GM08714 (cell line): ENCODE measurements around the gene FMN1.

Experiments
- H3K4me3 ChIP-seq: fragments of 200-500 bp; sonication (Bioruptor generic); 2 replicates; pipeline ENCODE4 v1.5.1; 2014; ENCODE audit warnings: mild to moderate bottlenecking, low read length, inconsistent platforms
- ZNF274 ChIP-seq: IDR thresholded peaks from 2 replicates; pipeline ENCODE4 v1.6.1; 2012; ENCODE audit warnings: mild to moderate bottlenecking, low read depth, low read length

The FMN1 gene

GRCh38 chr15:33109345-33109744 lies 85.2 kb downstream of the FMN1 start:
- no peak overlapping the region for H3K4me3 ChIP-seq
- TF ChIP-seq ZNF274 = no peak

- TF ChIP-seq ZNF274 = no peak
- H3K4me3 ChIP-seq = no peak overlapping the region
These were observed 86.0 kb downstream of the FMN1 start for GRCh38 chr15:33108518-33108917.

DNA sequence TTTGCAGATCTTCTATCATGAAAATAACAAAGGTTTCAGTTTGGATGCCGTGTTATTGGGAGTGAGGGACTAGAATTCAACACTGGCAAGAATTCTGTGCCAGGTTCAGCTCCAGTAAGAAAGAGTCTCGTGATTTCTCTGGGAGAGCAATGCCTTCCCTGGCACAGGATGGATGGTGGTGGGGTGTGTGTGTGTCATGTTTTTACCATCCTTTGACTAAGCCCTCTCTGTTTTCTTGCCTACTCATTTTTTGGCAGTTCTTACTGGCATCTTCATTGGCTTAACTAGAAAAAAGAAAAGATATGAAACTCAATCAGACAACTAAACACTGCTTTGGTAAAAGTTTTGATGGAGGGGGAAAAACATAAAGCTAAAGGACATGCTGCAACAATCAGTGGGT lies 86.6 kb downstream of the FMN1 start:
- no peak overlapping the region for H3K4me3 ChIP-seq
- no peak for TF ChIP-seq ZNF274

DNA sequence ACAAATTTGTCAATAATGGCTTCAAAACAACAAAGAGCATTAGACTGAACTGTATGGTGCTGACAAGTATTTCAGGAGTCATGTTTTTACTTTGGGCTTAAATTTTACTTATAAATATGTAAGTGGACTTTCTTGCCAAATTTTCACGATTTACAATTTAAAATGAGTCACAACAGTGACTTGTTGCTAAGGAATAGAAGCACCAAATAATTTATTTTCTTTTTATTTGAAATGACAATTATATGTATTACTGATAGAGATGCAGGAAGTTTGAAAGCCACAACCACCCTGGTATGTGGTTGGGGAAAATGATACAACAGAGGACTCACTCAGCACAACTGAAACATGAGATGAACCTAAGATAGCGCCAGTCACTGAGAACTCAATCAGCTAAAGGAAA lies 90.3 kb downstream of the FMN1 start:
- TF ChIP-seq ZNF274 = no peak
- no peak overlapping the region for H3K4me3 ChIP-seq

DNA sequence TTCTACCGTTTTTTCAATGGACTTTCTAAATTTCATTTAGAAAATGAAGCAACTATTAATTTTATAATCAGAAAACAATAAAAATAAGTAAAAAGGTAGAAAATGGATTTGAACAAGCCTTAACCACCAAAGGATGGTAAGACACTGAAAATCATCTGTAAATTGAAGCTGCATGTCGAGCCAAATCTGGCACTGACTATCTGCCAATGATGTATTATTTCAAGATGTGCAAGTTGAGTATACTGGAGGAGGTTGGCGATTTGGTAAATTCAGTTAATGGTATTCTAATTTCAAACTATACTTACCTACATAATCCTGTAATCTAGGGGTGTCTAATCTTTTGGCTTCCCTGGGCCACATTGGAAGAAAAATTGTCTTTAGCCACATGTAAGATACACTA lies 93.5 kb downstream of the FMN1 start:
- no peak overlapping the region for H3K4me3 ChIP-seq
- no peak for TF ChIP-seq ZNF274

- TF ChIP-seq ZNF274 = no peak
- H3K4me3 ChIP-seq = no peak overlapping the region
These were observed 94.2 kb downstream of the FMN1 start for GRCh38 chr15:33100314-33100713.

DNA sequence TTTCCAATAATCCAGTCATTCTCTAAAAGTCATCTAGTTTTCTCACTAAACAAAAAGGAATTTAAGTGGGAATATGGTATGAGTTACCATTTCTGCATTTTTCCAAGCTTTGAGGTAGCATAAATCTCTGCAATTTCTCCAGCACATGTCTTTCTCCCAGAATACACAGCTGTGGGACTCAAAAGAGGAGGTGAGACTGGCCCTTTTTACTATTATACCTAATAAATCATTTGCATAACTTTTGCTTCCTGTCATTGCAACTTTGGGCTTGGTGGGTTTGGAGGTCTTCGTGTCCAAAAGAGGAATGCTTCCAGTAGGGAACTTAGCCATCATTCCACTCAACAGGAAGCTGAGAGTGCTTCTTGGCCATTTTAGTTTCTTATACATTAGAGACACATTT lies 94.8 kb downstream of the FMN1 start:
- H3K4me3 ChIP-seq = no peak overlapping the region
- no peak for TF ChIP-seq ZNF274

DNA sequence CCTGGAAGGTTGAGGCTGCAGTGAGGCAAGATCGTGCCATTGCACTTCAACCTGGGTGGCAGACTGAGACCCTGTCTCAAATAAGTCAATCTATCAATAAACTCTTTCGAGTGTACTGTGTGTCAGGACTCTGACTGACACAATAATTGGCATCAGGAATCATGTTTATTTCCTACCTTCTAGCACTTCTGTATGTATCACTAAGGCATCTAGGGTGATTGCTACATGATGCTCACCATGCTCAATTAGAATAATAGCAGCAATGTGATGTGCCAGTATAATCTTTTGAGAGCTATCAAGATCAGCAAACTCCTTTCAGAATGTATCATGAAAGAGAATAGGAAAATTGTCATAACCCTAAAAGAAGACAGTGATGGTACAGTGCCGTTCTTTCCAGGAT lies 95.3 kb downstream of the FMN1 start:
- no peak overlapping the region for H3K4me3 ChIP-seq
- TF ChIP-seq ZNF274 = no peak

GRCh38 chr15:33098094-33099058 lies 96.1 kb downstream of the FMN1 start:
- TF ChIP-seq ZNF274 = no peak
- H3K4me3 ChIP-seq = no peak overlapping the region

DNA sequence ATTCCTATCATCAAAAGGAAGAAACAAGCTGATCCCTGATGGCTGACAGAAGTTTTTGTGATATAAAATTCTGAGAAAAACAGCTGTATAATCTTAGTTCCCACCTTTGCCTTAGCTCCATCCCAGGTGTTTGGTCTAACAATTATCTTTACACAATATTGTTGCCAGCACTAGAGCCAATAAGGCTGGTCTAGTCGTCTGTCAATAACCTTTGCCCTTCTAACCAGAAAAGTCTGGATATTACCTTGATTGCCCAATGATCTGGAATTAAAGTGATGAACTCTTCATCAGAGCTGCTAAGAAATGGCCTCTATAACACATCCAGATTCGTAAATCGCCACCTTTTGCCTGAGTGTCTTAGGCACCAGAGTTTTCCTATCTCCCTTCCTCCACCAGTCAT lies 98.4 kb downstream of the FMN1 start:
- H3K4me3 ChIP-seq = no peak overlapping the region
- no peak for TF ChIP-seq ZNF274

GRCh38 chr15:33095641-33096040 lies 98.9 kb downstream of the FMN1 start:
- TF ChIP-seq ZNF274 = no peak
- H3K4me3 ChIP-seq = no peak overlapping the region

DNA sequence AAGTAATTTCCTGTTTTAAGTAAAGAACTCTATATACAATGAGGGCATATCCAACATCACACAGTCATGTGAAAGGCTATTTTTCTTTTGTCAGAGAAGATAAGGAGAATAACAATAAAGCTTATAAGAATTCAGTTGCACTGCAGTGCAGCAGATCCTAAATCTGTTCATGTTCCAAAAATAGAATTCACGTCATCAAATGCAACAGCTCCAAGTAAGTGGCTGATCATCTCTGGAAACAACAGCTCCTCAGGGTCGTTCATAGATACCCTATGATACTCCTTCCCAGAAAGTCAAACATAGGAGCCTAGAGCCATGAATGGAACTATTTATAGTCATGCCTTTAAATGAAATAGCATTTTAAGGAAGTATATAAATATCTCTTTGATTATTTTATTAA lies 100.2 kb downstream of the FMN1 start:
- H3K4me3 ChIP-seq = no peak overlapping the region
- TF ChIP-seq ZNF274 = no peak

- TF ChIP-seq ZNF274 = no peak
- H3K4me3 ChIP-seq = no peak overlapping the region
These were observed 101.3 kb downstream of the FMN1 start for GRCh38 chr15:33093222-33093621.

GRCh38 chr15:33091983-33092693 lies 102.4 kb downstream of the FMN1 start:
- no peak for TF ChIP-seq ZNF274
- H3K4me3 ChIP-seq = no peak overlapping the region
